ENCODE measurements around the gene CCDC167. TPM values are rescaled to one million over a fixed set of nuclear protein-coding genes. Genes with fewer than 3 reads are reported as not detected.
"Not testable (repeated sequence)": the region's sequence is repeated elsewhere in the genome, so short reads cannot be mapped to it uniquely, and the experiment has no call there.

CCDC167 gene
- total and polyA plus RNA-seq, 5 experiments from 2014 or later = 17.9 to 74.7 (median 64.3) TPM

- peak overlapping the region in 2 of 10 donors; percentile 15 to 41 for H3K27ac Mint-ChIP-seq
- H3K27me3 Mint-ChIP-seq = no peaks in the 10 kb centered on the region
- H3K9me3 Mint-ChIP-seq = no peaks in the 10 kb centered on the region
- no peak for ATAC-seq
- H3K36me3 Mint-ChIP-seq = peaks cover 11 to 94% (median 46%) of the 10 kb centered on the region in 3 donors
- no peak for DNase-seq
- H3K4me1 Mint-ChIP-seq = peaks cover 0 to 2% (median 0%) of the 10 kb centered on the region in 4 donors
- no peak overlapping the region for H3K4me3 Mint-ChIP-seq
- POLR2A ChIA-PET = interaction anchor here (0.6 kb wide), 1 partner anchor 8 kb away, joined by 3 read pairs; no protein-coding TSS in a partner anchor
These were observed 48.1 kb downstream of the CCDC167 start for GRCh38 chr6:37451441-37452193.

- no peak for DNase-seq
- no peak for ATAC-seq
- POLR2A ChIA-PET = no interaction called here
- Mint-ChIP-seq H3K27me3 (no peaks in the 10 kb centered on the region), H3K36me3 (peaks cover 13 to 96% (median 53%) of the 10 kb centered on the region in 3 donors), H3K9me3 (no peaks in the 10 kb centered on the region), H3K4me3 (no peak overlapping the region), H3K27ac (no peak overlapping the region), H3K4me1 (peaks cover 0 to 2% (median under 1%) of the 10 kb centered on the region in 4 donors)
These were observed 49.7 kb downstream of the CCDC167 start for GRCh38 chr6:37449984-37450383.

- H3K27me3 Mint-ChIP-seq, ATAC-seq, H3K9me3 Mint-ChIP-seq, DNase-seq: not testable (repeated sequence)
- peaks cover 10 to 45% (median 30%) of the 10 kb centered on the region in 4 donors for H3K4me1 Mint-ChIP-seq
- POLR2A ChIA-PET = interaction anchor here (0.7 kb wide), 1 partner anchor 8 kb away, joined by 3 read pairs; no protein-coding TSS in a partner anchor
- peak overlapping the region; percentile 61 to 89 (median 84) for H3K27ac Mint-ChIP-seq
- H3K4me3 Mint-ChIP-seq = peak overlapping the region; percentile 63 to 86 (median 78)
- peaks cover 8 to 85% (median 34%) of the 10 kb centered on the region in 3 donors for H3K36me3 Mint-ChIP-seq
These were observed 56.5 kb downstream of the CCDC167 start for GRCh38 chr6:37443216-37443542.

GRCh38 chr6:37442416-37443215, 57.1 kb downstream of the CCDC167 start:
- Mint-ChIP-seq H3K9me3 (no peaks in the 10 kb centered on the region), H3K36me3 (peaks cover 8 to 85% (median 33%) of the 10 kb centered on the region in 3 donors), H3K4me1 (peaks cover 14 to 50% (median 32%) of the 10 kb centered on the region in 4 donors), H3K27me3 (no peaks in the 10 kb centered on the region), H3K27ac (peak overlapping the region; percentile 61 to 92 (median 86)), H3K4me3 (peak overlapping the region; percentile 63 to 86 (median 78))
- POLR2A ChIA-PET = no interaction called here
- DNase-seq (no peak), ATAC-seq (no peak)

GRCh38 chr6:37441651-37442050, 58.0 kb downstream of the CCDC167 start:
- H3K9me3 Mint-ChIP-seq = no peaks in the 10 kb centered on the region

GRCh38 chr6:37438930-37439329, 60.8 kb downstream of the CCDC167 start:
- ATAC-seq (no peak), DNase-seq (no peak)
- peaks cover 0 to 71% (median 24%) of the 10 kb centered on the region in 3 donors for H3K36me3 Mint-ChIP-seq
- peaks cover 23 to 82% (median 55%) of the 10 kb centered on the region in 4 donors for H3K4me1 Mint-ChIP-seq
- H3K9me3 Mint-ChIP-seq = no peaks in the 10 kb centered on the region
- POLR2A ChIA-PET = no interaction called here
- no peak overlapping the region for H3K4me3 Mint-ChIP-seq
- no peak overlapping the region for H3K27ac Mint-ChIP-seq
- H3K27me3 Mint-ChIP-seq = no peaks in the 10 kb centered on the region

More at GRCh38 chr6:37441651-37442050, 58.0 kb downstream of the CCDC167 start:
- Mint-ChIP-seq H3K27me3 (no peaks in the 10 kb centered on the region), H3K4me3 (peak overlapping the region in 3 of 10 donors; percentile 5 to 42 (median 11)), H3K4me1 (peaks cover 17 to 57% (median 34%) of the 10 kb centered on the region in 4 donors), H3K27ac (peak overlapping the region in 7 of 10 donors; percentile 19 to 92 (median 87)), H3K36me3 (peaks cover 7 to 85% (median 33%) of the 10 kb centered on the region in 3 donors)
- ATAC-seq (no peak), DNase-seq (no peak)
- POLR2A ChIA-PET = no interaction called here

GRCh38 chr6:37435816-37436215, 63.9 kb downstream of the CCDC167 start:
- Mint-ChIP-seq H3K9me3 (no peaks in the 10 kb centered on the region), H3K36me3 (peaks cover 0 to 50% (median 21%) of the 10 kb centered on the region in 3 donors)

DNA sequence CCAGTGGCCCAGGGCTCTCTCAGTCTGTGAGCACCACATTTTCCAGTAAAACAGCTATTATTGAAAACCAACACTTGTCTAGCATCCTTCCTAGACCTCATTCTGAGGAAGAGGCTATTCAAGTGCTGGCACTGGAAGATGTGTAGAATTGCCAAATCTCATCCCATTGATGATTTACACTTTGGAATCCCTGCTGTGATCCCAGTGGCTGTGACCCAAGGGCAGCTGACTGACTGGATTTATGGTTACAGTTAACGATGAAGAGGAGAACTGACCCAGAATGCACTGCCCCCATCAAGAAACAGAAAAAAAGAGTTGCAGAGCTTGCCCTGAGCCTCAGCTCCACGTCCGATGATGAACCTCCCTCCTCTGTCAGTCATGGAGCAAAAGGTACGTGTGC, 64.3 kb downstream of the CCDC167 start:
- DNase-seq = no peak
- ATAC-seq = no peak
- Mint-ChIP-seq H3K4me1 (peaks cover 28 to 66% (median 47%) of the 10 kb centered on the region in 4 donors), H3K4me3 (peak overlapping the region in 7 of 10 donors; percentile 28 to 96 (median 43)), H3K27me3 (peaks cover 0 to under 1% (median 0%) of the 10 kb centered on the region in 5 donors), H3K27ac (peak overlapping the region in 4 of 10 donors; percentile 31 to 86 (median 56)), H3K9me3 (no peaks in the 10 kb centered on the region), H3K36me3 (peaks cover 0 to 49% (median 19%) of the 10 kb centered on the region in 3 donors)
- POLR2A ChIA-PET = interaction anchor here (3.4 kb wide), 1 partner anchor 81 kb away, joined by 13 read pairs; no protein-coding TSS in a partner anchor

More at GRCh38 chr6:37435816-37436215, 63.9 kb downstream of the CCDC167 start:
- H3K4me3 Mint-ChIP-seq = peak overlapping the region in 6 of 10 donors; percentile 18 to 96 (median 38)
- ATAC-seq = no peak
- peak overlapping the region in 4 of 10 donors; percentile 31 to 86 (median 56) for H3K27ac Mint-ChIP-seq
- peaks cover 28 to 70% (median 49%) of the 10 kb centered on the region in 4 donors for H3K4me1 Mint-ChIP-seq
- DNase-seq = no peak
- POLR2A ChIA-PET = no interaction called here
- no peaks in the 10 kb centered on the region for H3K27me3 Mint-ChIP-seq

DNA sequence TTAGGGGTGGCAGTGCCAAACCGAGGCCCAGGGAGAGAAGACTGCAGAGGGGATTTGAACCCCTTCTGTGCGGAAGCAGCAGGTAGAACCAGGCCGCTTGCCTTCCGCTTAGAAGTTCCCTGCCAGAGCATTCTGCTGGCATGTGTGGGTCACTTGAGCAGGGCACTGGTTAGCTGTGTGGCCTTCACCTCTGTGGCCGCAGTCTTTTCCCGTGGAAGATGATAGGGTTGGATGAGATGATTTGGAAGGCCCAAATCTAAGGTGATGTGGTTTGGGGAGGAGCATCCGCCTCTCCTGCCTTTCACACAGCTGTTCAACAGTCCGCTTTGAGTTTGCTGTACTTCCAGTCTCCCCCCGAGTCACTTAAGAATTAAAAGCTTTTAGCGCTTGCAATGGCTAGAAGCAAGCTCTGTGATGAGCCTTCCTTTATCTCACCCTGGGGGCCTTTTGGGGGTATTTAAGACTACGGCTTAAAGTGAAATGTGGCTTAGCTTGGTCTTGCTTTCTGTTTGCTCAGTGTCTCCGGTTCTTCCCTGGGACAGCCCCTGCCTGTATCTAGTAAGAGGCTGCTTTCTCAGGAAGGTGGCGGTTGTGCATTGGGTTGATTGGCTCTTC, 65.9 kb downstream of the CCDC167 start:
- peaks cover 0 to 5% (median 0%) of the 10 kb centered on the region in 9 donors for H3K9me3 Mint-ChIP-seq
- H3K4me1 Mint-ChIP-seq = peaks cover 26 to 56% (median 41%) of the 10 kb centered on the region in 4 donors

More for the DNA sequence above, 65.9 kb downstream of the CCDC167 start:
- peaks cover 0 to 7% (median 2%) of the 10 kb centered on the region in 5 donors for H3K27me3 Mint-ChIP-seq
- H3K36me3 Mint-ChIP-seq = peaks cover 0 to 35% (median 23%) of the 10 kb centered on the region in 3 donors
- ATAC-seq (peak; percentile 9 to 24), DNase-seq (peak in 6 of 10 donors; percentile 7 to 54 (median 21))
- POLR2A ChIA-PET = interaction anchor here (0.5 to 3.4 kb wide), 8 partner anchors 9 to 83 kb away, joined by 3 to 13 read pairs (median 4); partner anchors contain the start of gene RNF8
- H3K27ac Mint-ChIP-seq = peak overlapping the region; percentile 93 to 98 (median 97)
- peak overlapping the region; percentile 66 to 96 (median 92) for H3K4me3 Mint-ChIP-seq
